B cell (primary cell): ENCODE measurements around the gene PCK2. TPM values are rescaled to one million over a fixed set of nuclear protein-coding genes. Genes with fewer than 3 reads are reported as not detected.
A peak's percentile ranks its signal among the peaks of the same experiment; 100 is the strongest.

Source experiments
- ATAC-seq: fragments of 200-7000 bp; cut with Tn5 transposase; one replicate; pipeline ENCODE4 v1.10.0; 2021; ENCODE audit warnings: low read depth, mild to moderate bottlenecking, moderate number of reproducible peaks, moderate library complexity
- CTCF ChIA-PET: fragments of 350-600 bp; sonication (Branson Sonifier 250); formaldehyde crosslinking; loops from one replicate; lab custom pipeline; 2021; ENCODE audit warnings: antibody characterized with exemption, inconsistent platforms; lab: Charles Lee
- POLR2A ChIA-PET: fragments of 350-600 bp; sonication (Branson Sonifier 250); formaldehyde crosslinking; loops from one replicate; lab custom pipeline; 2021; ENCODE audit warnings: antibody characterized with exemption; lab: Charles Lee
- DNase-seq: peaks from one replicate; pipeline ENCODE4 v3.0.0; 2013
- H2AFZ ChIP-seq: 2 replicates; pipeline ENCODE4 v1.6.1; 2012; ENCODE audit warnings: mild to moderate bottlenecking, low read depth, low read length; ENCODE audit not compliant: insufficient read depth, poor library complexity, severe bottlenecking
- H3K27ac ChIP-seq, 2 donors: 1 replicate in 1 of 2; 2 replicates in 1 of 2; pipeline ENCODE4 v1.5.1; 2012 to 2013; ENCODE audit warnings: low read length in 2 of 2, mild to moderate bottlenecking in 2 of 2, moderate library complexity in 1 of 2
- H3K27me3 ChIP-seq, 4 experiments: fragments of 200-600 bp in 1 of 4; sonication (generic) in 1 of 4; replicated peaks in 1 of 4; 1 replicate in 2 of 4; 2 replicates in 2 of 4; pipeline versions ENCODE4 v1.6.1 to v1.7.0; 2013 to 2016; ENCODE audit warnings: low read length in 3 of 4, mild to moderate bottlenecking in 2 of 4, mixed read lengths in 1 of 4, moderate library complexity in 1 of 4; ENCODE audit not compliant: insufficient read depth in 4 of 4, control insufficient read depth in 3 of 4; ENCODE audit errors: control extremely low read depth in 1 of 4
- H3K36me3 ChIP-seq, 2 experiments: replicated peaks in 1 of 2; 1 replicate in 1 of 2; 2 replicates in 1 of 2; pipeline versions ENCODE4 v1.6.1 to v1.7.1; 2013; ENCODE audit warnings: low read length in 1 of 2; ENCODE audit not compliant: insufficient read depth in 2 of 2, control insufficient read depth in 1 of 2; ENCODE audit errors: control extremely low read depth in 1 of 2, extremely low read depth in 1 of 2
- H3K4me1 ChIP-seq, 2 donors: fragments of 200-600 bp in 1 of 2; sonication (generic) in 1 of 2; 1 replicate in 1 of 2; 2 replicates in 1 of 2; pipeline versions ENCODE4 v1.5.1 to v1.6.1; 2013 to 2017; ENCODE audit warnings: low read length in 2 of 2; ENCODE audit not compliant: control insufficient read depth in 2 of 2, insufficient read depth in 2 of 2
- H3K4me2 ChIP-seq: replicated peaks from 2 replicates; pipeline ENCODE3; 2012; ENCODE audit warnings: mild to moderate bottlenecking, low read depth, low read length; ENCODE audit not compliant: poor library complexity, severe bottlenecking
- H3K4me3 ChIP-seq, 5 experiments: fragments of 200-600 bp in 1 of 5; sonication (generic) in 1 of 5; 1 replicate in 3 of 5; 2 replicates in 2 of 5; pipeline versions ENCODE4 v1.5.1 to v1.7.0; 2011 to 2016; ENCODE audit warnings: low read length in 4 of 5, mild to moderate bottlenecking in 4 of 5, low read depth in 2 of 5, control low read depth in 1 of 5, moderate library complexity in 1 of 5; ENCODE audit not compliant: insufficient read depth in 1 of 5; ENCODE audit errors: control extremely low read depth in 1 of 5, extremely low read depth in 1 of 5
- H3K79me2 ChIP-seq: fragments of 200-600 bp; sonication (generic); one replicate; pipeline ENCODE4 v1.6.0; 2016; ENCODE audit warnings: low read length; ENCODE audit not compliant: control insufficient read depth, insufficient read depth
- H3K9ac ChIP-seq: fragments of 200-600 bp; sonication (generic); 2 replicates; pipeline ENCODE4 v1.6.1; 2017; ENCODE audit warnings: mild to moderate bottlenecking, low read length, moderate library complexity
- H3K9me3 ChIP-seq, 3 donors: one replicate each; pipeline versions ENCODE4 v1.6.1 to v1.7.1; 2013; ENCODE audit warnings: low read length in 2 of 3; ENCODE audit not compliant: control insufficient read depth in 2 of 3, insufficient read depth in 1 of 3; ENCODE audit errors: control extremely low read depth in 1 of 3
- H4K20me1 ChIP-seq: 2 replicates; pipeline ENCODE4 v1.6.0; 2012; ENCODE audit warnings: mild to moderate bottlenecking, low read length; ENCODE audit not compliant: insufficient read depth, control insufficient read depth, poor library complexity, severe bottlenecking
- H3K27ac Mint-ChIP-seq: one replicate; pipeline ENCODE4 v1.8.0; 2021; ENCODE audit warnings: mixed read lengths
- H3K27me3 Mint-ChIP-seq: one replicate; pipeline ENCODE4 v1.8.0; 2021; ENCODE audit warnings: mixed read lengths
- H3K4me1 Mint-ChIP-seq: one replicate; pipeline ENCODE4 v1.8.0; 2021; ENCODE audit warnings: mixed read lengths
- H3K4me3 Mint-ChIP-seq: one replicate; pipeline ENCODE4 v1.8.0; 2021; ENCODE audit warnings: mixed read lengths
- H3K9me3 Mint-ChIP-seq: one replicate; pipeline ENCODE4 v1.8.0; 2022; ENCODE audit warnings: mixed read lengths; ENCODE audit not compliant: insufficient read depth
- EZH2 ChIP-seq: IDR thresholded peaks from 2 replicates; pipeline ENCODE4 v1.6.1; 2012; ENCODE audit warnings: borderline replicate concordance, low read depth, mild to moderate bottlenecking, moderate library complexity, low read length; ENCODE audit not compliant: insufficient read depth, poor library complexity, severe bottlenecking
- WGBS: methylation state at CpG from one replicate; pipeline ENCODE4 v1.1.5; 2013; ENCODE audit warnings: missing lambda C conversion rate; ENCODE audit not compliant: insufficient coverage; 5-methylcytosine and 5-hydroxymethylcytosine counted together
- intact Hi-C: fragments of 100-400 bp; cut with micrococcal nuclease; formaldehyde crosslinking; loops from one replicate; pipeline ENCODE4 v1.10.0; 2022
- polyA plus RNA-seq: library from polyadenylated mRNA; depleted of rRNA; stranded (reverse); fragments of >200 nt; gene quantifications from 2 replicates; pipeline ENCODE4 v1.2.3, GENCODE V29; 2012
- total RNA-seq, 2 donors: library from RNA; stranded (reverse); fragments of 120-200 nt in 1 of 2; gene quantifications; 1 replicate in 1 of 2; 2 replicates in 1 of 2; pipeline versions ENCODE4 v1.2.3 to v1.2.4, GENCODE V29; 2013 to 2022
- TF ChIP-seq, protein P1 (sequence below): fragments of 200-600 bp; IDR thresholded peaks from one replicate; pipeline ENCODE4 v1.8.0; 2022; ENCODE audit warnings: antibody characterized with exemption, mild to moderate bottlenecking

Gene PCK2
- total and polyA plus RNA-seq, 2 donors (not counting 1 experiment from before 2014, with no cell fraction given) = 40.4 to 58.4 TPM

DNA sequence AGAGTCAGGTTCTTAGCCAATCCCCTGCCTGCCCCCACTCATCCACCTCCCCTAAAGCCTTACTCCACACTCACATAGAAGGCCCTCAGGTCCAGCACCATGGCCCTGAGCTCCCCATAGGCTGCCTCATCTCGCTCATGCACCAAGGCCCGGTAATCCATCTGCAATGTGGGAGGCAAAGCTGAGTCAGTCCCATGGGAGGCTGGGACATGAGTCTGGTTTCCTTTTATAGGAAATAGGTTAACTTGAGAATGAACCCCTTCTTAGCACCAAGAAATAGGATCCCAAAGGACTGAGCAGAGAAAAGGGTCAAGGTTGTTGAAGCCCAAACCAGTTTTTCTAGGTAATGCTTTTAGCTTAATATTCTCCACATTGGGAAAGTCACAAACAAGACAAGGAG is 49.4 kb downstream of the PCK2 start:
- ATAC-seq = no peak
- Histone ChIP-seq H3K27me3 (no peaks in the 10 kb centered on the region), H2AFZ (no peak overlapping the region), H3K79me2 (peaks cover 69% of the 10 kb centered on the region), H3K4me1 (peaks cover 28 to 45% of the 10 kb centered on the region in 2 donors), H3K9ac (no peak overlapping the region), H3K36me3 (peaks cover 0 to 39% of the 10 kb centered on the region in 2 experiments), H3K27ac (no peak overlapping the region), H4K20me1 (peaks cover 24% of the 10 kb centered on the region), H3K4me3 (no peak overlapping the region), H3K4me2 (no peak overlapping the region), H3K9me3 (no peaks in the 10 kb centered on the region)
- ChIA-PET POLR2A (interaction anchor here (0.5 kb wide), 1 partner anchor 72 kb away, joined by 7 read pairs; no protein-coding TSS in a partner anchor), CTCF (interaction anchor here (1.4 to 6.2 kb wide), 3 partner anchors 17 to 33 kb away, joined by 6 to 62 read pairs (median 8); partner anchors contain the start of genes DCAF11, IRF9 and NRL)
- WGBS = no CpG with 5 or more reads among the region's 2 CpGs
- no peak for TF ChIP-seq EZH2
- TF ChIP-seq, protein P1, sequence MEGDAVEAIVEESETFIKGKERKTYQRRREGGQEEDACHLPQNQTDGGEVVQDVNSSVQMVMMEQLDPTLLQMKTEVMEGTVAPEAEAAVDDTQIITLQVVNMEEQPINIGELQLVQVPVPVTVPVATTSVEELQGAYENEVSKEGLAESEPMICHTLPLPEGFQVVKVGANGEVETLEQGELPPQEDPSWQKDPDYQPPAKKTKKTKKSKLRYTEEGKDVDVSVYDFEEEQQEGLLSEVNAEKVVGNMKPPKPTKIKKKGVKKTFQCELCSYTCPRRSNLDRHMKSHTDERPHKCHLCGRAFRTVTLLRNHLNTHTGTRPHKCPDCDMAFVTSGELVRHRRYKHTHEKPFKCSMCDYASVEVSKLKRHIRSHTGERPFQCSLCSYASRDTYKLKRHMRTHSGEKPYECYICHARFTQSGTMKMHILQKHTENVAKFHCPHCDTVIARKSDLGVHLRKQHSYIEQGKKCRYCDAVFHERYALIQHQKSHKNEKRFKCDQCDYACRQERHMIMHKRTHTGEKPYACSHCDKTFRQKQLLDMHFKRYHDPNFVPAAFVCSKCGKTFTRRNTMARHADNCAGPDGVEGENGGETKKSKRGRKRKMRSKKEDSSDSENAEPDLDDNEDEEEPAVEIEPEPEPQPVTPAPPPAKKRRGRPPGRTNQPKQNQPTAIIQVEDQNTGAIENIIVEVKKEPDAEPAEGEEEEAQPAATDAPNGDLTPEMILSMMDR = no peak
- Mint-ChIP-seq H3K27ac (peak overlapping the region; percentile 37), H3K9me3 (no peaks in the 10 kb centered on the region), H3K4me1 (peaks cover 64% of the 10 kb centered on the region), H3K27me3 (no peaks in the 10 kb centered on the region), H3K4me3 (peak overlapping the region; percentile 66)
- no peak for DNase-seq
- intact Hi-C loops = loop anchor here (5.0 to 10.0 kb wide), 3 partner anchors 131 to 1049 kb away; partner anchors contain the start of genes ACIN1, C14orf119, NFATC4 and RABGGTA

DNA sequence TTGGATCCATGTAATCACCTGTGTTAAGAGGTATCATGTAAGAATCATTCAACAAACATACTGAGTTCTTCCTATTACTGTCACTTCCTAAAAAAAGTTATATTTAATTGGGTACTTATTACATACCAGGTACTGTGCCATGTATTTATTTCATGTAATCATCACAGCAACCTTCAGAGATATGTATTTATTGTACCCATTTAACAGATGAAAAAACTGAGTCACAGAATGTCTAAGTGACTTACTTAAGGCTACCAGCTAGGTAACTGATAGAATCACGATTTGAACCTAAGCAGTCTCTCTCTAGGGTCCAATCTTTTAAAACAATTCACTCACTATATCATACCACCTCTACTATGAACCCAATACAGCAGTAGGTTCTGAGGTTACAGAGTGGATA is 50.3 kb downstream of the PCK2 start:
- peak overlapping the region; percentile 41 for H3K4me3 Mint-ChIP-seq
- Histone ChIP-seq H4K20me1 (peaks cover 28% of the 10 kb centered on the region), H3K4me2 (no peak overlapping the region), H3K9me3 (no peaks in the 10 kb centered on the region), H3K36me3 (peaks cover 0 to 36% of the 10 kb centered on the region in 2 experiments), H3K27me3 (no peaks in the 10 kb centered on the region), H3K4me1 (peaks cover 30 to 48% of the 10 kb centered on the region in 2 donors), H3K79me2 (peaks cover 69% of the 10 kb centered on the region), H3K27ac (peak overlapping the region in 1 of 2 donors; percentile 13), H3K4me3 (no peak overlapping the region), H3K9ac (no peak overlapping the region), H2AFZ (no peak overlapping the region)
- intact Hi-C loops = loop anchor here (5.0 to 10.0 kb wide), 3 partner anchors 130 to 1050 kb away; partner anchors contain the start of genes ACIN1, C14orf119, NFATC4 and RABGGTA
- no CpG with 5 or more reads among the region's 1 CpG for WGBS
- H3K4me1 Mint-ChIP-seq = peaks cover 64% of the 10 kb centered on the region
- ChIA-PET POLR2A (no interaction called here), CTCF (interaction anchor here (1.4 to 6.2 kb wide), 3 partner anchors 16 to 34 kb away, joined by 6 to 62 read pairs (median 8); partner anchors contain the start of genes DCAF11, IRF9 and NRL)
- no peak for DNase-seq
- TF ChIP-seq, protein P1 = no peak
- TF ChIP-seq EZH2 = no peak
- ATAC-seq = no peak
- H3K27me3 Mint-ChIP-seq = no peaks in the 10 kb centered on the region
- no peaks in the 10 kb centered on the region for H3K9me3 Mint-ChIP-seq
- H3K27ac Mint-ChIP-seq = no peak overlapping the region
